ENCODE data around the gene PPP2R2C.

The PPP2R2C gene

GRCh38 chr4:6493658-6494304 is 21.4 kb upstream of the PPP2R2C start:
- no peak for DNase-seq

DNA sequence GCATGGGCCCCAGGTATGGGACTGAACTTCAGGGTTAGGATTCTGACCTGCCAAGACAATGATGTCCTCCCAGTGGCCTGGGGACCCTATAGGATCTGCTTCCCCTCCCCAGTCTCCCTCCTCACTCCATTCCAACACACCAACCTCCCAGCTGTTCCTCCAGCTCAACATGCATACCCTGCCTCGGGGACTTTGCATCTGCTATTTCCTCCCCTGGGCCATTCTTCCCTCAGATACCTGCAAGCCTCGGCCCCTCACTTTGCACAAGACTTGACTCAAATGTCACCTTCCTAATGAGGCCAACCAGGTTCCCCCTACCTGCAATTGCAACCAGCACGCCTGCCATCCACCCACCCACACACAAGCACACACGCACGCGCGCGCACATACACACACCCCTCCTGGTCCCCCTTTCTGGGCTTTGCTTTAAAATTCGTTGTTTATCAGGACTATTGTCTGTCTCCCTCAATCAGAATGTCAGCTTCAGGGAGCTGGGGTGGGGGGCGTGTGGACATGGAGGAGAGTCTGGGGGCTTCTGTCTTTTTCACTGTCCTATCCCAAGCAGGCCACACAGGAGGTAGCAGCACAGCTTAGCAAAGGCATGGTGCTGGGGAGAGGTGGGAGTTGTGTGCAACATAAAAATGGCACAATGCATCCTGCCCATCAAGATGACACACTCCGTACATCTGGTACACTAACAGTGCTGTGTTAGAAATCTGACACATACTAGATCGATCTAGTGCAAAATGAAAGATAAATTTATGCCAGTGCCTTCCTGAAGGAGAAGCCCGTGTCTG is 20.6 kb upstream of the PPP2R2C start:
- no peak for DNase-seq

- DNase-seq: no peak
Measured at GRCh38 chr4:6492027-6492590, 19.7 kb upstream of the PPP2R2C start.

GRCh38 chr4:6491235-6491634 is 18.8 kb upstream of the PPP2R2C start:
- no peak for DNase-seq

DNA sequence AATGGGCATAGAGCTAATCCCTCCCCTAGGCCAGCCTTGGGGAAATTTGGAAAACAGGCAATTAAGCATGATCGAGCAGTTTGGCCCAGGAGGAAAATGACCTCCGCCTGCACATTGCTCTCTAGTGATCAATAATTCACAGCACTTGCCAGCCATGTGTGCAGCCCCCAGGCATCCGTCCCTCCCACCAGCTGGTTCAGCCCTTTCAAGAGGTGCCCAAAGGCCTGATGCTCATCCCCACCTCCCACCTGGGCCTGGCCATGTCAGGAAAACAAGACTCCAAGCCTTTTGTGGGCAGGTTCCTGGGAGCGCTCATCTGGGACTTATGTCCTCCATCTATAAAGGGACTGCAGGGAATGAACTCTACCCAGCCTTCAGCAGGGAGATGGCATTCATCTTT is 17.5 kb upstream of the PPP2R2C start:
- DNase-seq: no peak

DNA sequence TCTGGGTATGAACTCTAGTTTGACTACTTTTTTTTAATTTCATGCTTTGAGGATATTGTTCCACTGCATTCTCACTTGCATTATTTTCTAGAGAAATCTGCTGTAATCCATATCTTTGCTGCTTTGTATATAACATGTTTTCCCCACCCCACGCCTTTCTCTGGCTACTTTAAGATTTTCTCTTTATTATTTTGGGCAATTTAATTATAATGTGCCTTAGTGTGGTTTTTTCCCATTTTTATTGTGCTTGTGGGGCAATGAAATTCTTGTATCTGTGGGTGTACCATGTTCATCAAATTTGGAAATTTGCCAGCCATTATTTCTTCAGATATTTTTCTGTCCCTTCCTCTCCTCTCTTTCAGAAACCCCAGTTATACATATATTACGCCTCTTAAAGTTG is 15.1 kb upstream of the PPP2R2C start:
- DNase-seq: no peak

DNA sequence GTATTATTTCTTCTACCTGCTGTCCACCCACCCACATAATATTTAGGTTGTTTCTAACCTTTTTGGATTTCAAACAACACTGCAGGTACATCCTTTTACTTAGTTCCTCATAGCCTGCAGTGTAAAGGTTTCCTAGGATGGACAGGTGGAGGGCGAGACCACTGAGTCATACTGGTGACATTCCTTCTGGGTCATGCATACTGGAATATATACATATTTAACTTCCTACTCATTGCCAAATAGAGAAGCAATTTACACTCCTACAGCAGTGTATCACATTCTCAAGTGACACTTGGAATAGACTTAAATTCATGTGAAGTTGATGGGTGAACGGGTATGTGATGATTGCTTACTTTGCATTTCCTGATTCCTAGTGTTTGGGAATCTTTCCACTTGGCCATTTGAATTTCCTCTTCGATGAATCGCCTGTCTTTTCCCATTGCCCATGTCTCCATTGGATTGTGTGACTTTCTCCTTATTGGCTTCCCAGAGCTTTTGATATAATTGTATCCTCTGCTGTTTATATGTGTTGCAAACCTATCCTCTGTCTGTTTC is 8.2 kb upstream of the PPP2R2C start:
- no peak for DNase-seq

DNA sequence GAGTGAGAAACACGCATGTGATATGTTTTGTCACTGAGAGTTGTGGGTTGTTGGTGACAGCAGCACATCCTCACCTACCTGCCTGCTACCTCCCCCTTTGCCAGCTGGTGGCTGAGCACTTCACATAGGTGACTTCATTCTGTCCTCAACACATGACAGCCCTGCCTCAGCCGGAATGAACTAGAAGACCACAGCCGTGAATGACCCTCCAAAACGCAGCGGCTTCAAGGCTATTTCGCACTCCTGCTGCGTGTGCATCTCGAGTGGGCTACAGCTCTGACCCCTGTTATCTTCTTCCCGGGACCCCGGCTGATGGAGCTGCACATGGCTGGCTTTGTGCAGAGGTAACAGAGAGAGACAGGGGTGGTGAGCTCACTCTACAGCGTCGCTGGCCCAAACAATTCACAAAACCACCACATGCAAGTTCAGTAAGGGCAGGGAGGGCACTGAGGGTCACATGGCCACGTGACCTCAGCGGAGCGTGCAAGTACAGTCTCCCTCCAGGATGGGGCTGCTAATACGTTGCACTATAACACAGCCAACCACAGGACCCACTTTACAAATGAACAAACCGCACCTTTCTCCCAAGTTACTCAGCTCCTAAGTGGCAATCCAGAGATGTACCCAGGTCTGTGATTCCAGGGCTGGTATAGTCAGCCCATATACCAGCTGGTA is 6.3 kb upstream of the PPP2R2C start:
- no peak for DNase-seq

- no peak for DNase-seq
Measured at GRCh38 chr4:6476893-6477292, 4.5 kb upstream of the PPP2R2C start.

DNA sequence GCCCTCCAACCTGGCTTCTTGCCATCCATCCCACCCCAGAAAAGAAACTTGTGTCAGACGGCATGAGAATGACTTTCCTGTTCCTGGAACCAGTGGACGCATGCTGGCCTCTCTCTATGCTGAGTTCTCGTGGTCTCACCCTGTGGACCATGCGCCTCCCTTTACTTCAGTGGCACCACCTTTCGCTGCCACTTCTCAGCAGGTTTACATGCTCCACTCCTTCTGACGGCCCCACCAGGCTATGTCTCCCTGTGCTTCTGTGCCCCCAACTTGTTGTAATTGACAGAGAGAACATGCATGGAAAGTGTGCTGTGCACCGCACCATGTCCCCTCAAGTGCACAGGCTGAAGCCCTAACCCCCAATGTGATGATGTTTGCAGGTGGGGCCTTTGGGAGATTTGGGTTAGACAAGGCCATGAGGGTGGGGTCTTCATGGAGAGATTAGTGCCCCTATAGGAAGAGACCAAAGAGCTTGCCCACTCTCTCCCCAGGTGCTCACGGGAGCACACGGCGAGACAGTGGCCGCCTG is 3.1 kb upstream of the PPP2R2C start:
- DNase-seq: no peak

DNA sequence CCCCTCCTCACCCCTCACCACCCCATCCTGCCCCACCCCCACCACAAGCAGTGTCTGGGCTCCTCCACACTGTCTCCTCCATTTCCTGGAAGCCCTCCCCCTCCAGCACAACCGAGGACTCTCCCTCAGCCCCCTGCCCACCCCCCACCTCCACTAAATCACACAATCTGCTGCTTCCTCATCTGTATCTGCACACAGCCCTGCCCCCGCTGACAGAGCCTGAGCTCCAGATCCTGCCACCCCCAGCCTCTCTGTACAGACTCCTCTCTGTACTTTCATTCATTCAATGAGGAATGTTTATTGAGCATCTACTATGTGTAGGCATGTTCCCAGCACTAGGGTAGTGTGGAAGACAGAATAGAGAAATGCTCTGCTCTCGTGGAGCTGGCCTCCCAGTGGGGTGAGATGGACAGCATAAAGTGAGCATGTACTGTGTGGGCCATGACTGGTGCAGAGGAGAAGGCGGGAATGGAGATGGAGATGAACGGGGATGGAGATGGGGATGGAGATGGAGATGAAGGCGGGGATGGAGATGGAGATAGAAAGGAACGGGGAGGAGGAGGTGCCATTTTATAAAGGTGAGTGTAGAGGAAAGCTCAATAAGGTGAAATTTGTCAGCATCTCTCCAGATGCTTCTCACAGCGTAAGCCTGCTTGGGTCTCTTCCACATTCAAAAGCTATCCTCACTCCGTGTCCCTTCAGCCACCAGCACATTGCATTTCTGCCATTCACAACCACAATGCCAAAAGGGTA is 2.5 kb upstream of the PPP2R2C start:
- no peak for DNase-seq

- no peak for DNase-seq
Measured at GRCh38 chr4:6474053-6474568, 1.7 kb upstream of the PPP2R2C start.

GRCh38 chr4:6473264-6474052 is 1.0 kb upstream of the PPP2R2C start:
- DNase-seq: no peak

DNA sequence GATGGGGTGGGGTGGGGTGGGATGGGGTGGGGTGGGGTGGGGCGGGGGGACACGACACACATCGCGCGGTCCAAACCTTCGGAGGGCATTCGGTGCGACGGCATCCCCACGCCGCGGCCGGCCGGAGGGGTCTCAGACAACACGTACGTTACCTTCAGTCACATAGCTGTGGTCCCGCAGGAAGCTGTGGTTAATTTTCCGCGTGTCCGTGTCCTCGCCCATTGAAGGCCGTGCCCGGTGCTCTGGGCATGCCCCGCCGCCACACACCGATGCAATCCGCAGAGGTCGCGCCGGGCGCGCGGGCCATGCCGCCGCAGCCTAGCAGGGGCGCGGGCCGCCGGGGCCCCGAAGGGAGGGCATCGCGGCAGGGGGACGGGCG is 417 bp downstream of the PPP2R2C start:
- no peak for DNase-seq

DNA sequence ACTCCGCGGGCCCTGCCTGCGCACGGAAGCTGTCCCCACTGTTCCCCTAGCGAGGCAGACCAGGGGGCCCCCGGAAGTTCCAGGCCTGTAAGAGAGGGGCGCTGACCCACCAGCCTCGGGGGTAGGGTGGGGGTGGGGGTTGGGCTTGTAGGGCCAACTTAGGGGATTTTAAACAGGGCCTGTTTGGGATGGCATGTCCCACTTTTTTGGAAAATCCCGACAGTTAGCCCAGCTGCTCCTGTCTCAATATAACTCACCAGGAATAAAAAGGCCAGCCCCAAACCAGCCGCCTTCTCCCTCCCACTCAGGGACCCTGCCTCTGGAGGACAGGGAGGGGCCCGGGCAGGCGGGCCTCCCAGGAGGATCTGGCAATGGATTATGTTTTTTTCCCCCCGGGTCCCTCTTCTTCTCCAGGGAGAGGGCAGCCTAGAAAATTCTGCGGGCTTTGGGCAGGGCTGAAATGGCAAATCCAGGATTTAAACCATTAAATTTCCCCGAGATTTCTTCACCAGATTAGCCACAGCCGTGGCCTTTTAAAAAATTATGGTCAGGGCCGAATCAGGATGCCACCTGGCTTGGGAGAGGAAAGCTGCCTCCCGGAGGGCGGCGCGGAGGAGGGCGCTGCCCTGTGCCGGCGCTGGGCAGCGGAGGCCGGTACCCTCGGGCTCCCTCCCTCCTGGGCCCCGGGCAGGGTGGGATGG is 957 bp downstream of the PPP2R2C start:
- no peak for DNase-seq

DNA sequence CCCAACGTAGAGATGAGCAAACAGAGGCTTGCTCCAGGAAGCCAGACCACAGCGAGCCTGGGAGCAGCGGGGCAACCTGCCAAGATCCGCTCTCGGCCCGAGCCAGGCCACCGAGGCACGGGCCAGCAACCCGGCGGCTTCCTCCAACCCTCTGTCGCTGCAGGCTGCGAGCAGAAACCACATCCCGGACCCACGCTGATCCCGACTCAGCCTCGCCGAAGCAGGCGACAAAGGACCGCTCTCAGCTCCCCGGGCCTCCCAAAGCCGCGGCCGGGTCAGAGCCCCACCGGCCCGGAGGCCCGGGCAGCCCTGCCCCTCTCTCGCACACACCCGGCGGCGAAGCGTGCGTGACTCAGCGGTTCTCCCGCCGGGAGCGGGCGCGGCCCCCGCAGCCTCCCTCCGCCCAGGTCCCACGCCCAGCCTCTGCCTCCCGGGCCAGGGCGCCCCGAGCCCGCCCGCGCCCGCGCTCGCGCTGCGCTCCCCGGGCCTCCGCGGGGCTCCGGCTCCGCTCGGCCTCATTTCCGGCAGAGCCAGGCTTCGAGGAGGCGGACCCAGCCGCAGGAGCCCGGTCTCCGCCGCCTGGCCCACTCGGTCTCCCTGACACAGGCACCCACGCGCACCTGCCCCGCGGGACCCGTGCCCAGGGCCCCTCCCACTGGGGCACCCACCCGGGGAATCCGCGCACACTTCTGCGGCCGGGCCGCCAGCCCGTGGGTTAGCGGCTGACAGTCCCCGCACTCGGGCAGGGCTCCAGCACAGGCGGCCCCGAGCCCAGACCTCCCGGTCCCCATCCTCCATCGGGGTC is 1.7 kb downstream of the PPP2R2C start:
- no peak for DNase-seq

- DNase-seq: no peak
Measured at GRCh38 chr4:6469898-6470501, 2.4 kb downstream of the PPP2R2C start.

DNA sequence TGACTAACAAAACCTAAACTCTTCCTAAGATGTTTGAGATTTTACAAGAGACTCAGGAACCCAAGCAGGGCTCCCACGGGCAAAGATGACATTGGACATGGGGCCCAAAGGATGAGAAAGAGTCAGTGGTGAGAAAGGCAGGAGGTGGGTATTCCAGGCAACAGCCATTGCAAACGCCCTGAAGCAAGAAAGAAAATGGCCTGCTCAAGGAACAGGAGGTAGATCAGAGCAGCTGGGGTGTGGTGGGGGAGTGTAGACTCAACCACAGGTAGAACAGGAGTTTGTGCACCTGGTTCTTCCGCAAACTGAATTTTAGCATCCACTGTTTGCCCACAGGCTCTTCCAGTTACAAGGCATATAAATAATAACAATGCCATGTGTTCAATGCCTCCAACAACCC is 3.3 kb downstream of the PPP2R2C start:
- DNase-seq: no peak

DNA sequence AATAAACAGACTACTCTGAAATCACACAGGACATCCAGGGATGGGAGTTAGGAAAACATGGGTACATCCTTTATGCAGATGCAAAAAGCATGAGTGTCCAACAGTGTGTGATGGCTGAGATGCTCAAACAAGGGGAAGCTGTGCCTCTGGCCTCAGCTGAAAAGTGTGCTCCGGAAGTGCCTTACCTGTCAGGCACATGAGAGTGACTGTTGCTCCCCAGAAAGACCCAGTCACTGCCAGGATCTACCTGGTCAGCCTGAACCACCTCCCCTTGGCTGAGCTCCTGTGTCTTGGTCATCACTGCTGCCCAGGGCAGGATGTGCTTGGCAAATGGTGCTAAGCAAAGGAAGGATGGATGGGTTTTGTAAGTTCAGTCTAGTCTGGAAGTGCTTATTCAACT is 4.0 kb downstream of the PPP2R2C start:
- DNase-seq: no peak

Data from activated gamma-delta T cell treated with Interleukin-2 at 50 U/mL for 16 hours (primary cell).